HepG2 (cell line): ENCODE data around the gene SEMA4A. TPM values are rescaled to one million over a fixed set of nuclear protein-coding genes. Genes with fewer than 3 reads are reported as not detected.

ENCODE experiments used
- ARID5B ChIP-seq: IDR thresholded peaks from 2 replicates; pipeline ENCODE4 v1.4.0; 2020; ENCODE audit warnings: mild to moderate bottlenecking, missing genetic modification reagents
- ATF2 ChIP-seq: sonication (generic); formaldehyde crosslinking; IDR thresholded peaks from 2 replicates; pipeline ENCODE4 v1.4.0; 2020; ENCODE audit warnings: missing genetic modification reagents
- ATM ChIP-seq: fragments of 450-650 bp; IDR thresholded peaks from 2 replicates; pipeline ENCODE4 v1.7.1; 2017; ENCODE audit warnings: mild to moderate bottlenecking, borderline replicate concordance
- CREM ChIP-seq, 2 experiments: sonication (generic) in 1 of 2; formaldehyde crosslinking in 1 of 2; IDR thresholded peaks; 2 replicates each; pipeline versions ENCODE4 v1.4.0 to v1.6.1; 2016 to 2020; ENCODE audit warnings: antibody characterized with exemption in 1 of 2, mild to moderate bottlenecking in 1 of 2, missing genetic modification reagents in 1 of 2
- DPF2 ChIP-seq: sonication (generic); formaldehyde crosslinking; IDR thresholded peaks from 2 replicates; pipeline ENCODE4 v1.4.0; 2020; ENCODE audit warnings: mild to moderate bottlenecking, low read depth, missing genetic modification reagents, borderline replicate concordance
- FOXK1 ChIP-seq: sonication (generic); formaldehyde crosslinking; IDR thresholded peaks from 2 replicates; pipeline ENCODE4 v1.4.0; 2020; ENCODE audit warnings: low read depth, missing genetic modification reagents, borderline replicate concordance
- HNF4A ChIP-seq: sonication (generic); formaldehyde crosslinking; IDR thresholded peaks from 2 replicates; pipeline ENCODE4 v1.4.0; 2020; ENCODE audit warnings: missing genetic modification reagents
- IKZF5 ChIP-seq: IDR thresholded peaks from 2 replicates; pipeline ENCODE4 v1.6.1; 2018; ENCODE audit warnings: missing genetic modification reagents, mild to moderate bottlenecking, missing compliant biosample characterization
- ISL2 ChIP-seq: sonication (generic); formaldehyde crosslinking; IDR thresholded peaks from 2 replicates; pipeline ENCODE4 v1.5.0; 2020; ENCODE audit warnings: missing genetic modification reagents
- MAFF ChIP-seq: IDR thresholded peaks from 2 replicates; pipeline ENCODE4 v1.6.1; 2011; ENCODE audit warnings: low read depth, low read length, improper control_type of control experiment
- NCOA2 ChIP-seq: sonication (generic); formaldehyde crosslinking; IDR thresholded peaks from 2 replicates; pipeline ENCODE4 v1.8.0; 2022; ENCODE audit warnings: inconsistent platforms
- NFIC ChIP-seq: IDR thresholded peaks from 2 replicates; pipeline ENCODE4 v1.6.1; 2012; ENCODE audit warnings: mild to moderate bottlenecking, low read length, inconsistent platforms
- SMAD3 ChIP-seq: sonication (generic); formaldehyde crosslinking; IDR thresholded peaks from 2 replicates; pipeline ENCODE4 v1.4.0; 2020; ENCODE audit warnings: missing genetic modification reagents
- YEATS2 ChIP-seq: sonication (generic); formaldehyde crosslinking; IDR thresholded peaks from 2 replicates; pipeline ENCODE4 v1.4.0; 2020; ENCODE audit warnings: missing genetic modification reagents, borderline replicate concordance
- YEATS4 ChIP-seq: sonication (generic); formaldehyde crosslinking; IDR thresholded peaks from 2 replicates; pipeline ENCODE4 v1.4.0; 2020; ENCODE audit warnings: missing genetic modification reagents, borderline replicate concordance
- ZMYM3 ChIP-seq: sonication (generic); formaldehyde crosslinking; IDR thresholded peaks from 2 replicates; pipeline ENCODE4 v1.5.1; 2020; ENCODE audit warnings: mild to moderate bottlenecking, missing genetic modification reagents
- ZNF350 ChIP-seq: sonication (generic); formaldehyde crosslinking; IDR thresholded peaks from 2 replicates; pipeline ENCODE4 v1.4.0; 2020; ENCODE audit warnings: mild to moderate bottlenecking, low read depth, missing genetic modification reagents, borderline replicate concordance
- polyA plus RNA-seq, 8 experiments: library from polyadenylated mRNA; depleted of rRNA in 3 of 8; stranded (reverse) in 7 of 8; unstranded in 1 of 8; fragments of >200 nt; fragmentation: Illumina TruSeq in 4 of 8; extraction: Trizol in 4 of 8; gene quantifications; 2 replicates each; pipeline versions ENCODE4 v1.2.1 to v1.2.3, GENCODE V29; 2011 to 2016; ENCODE audit warnings: low read depth in 4 of 8, missing spikeins in 1 of 8, mixed read lengths in 1 of 8; ENCODE audit not compliant: insufficient read depth in 1 of 8
- total RNA-seq, 5 experiments: library from RNA; depleted of rRNA; stranded (reverse); fragments of >200 nt; fragmentation: Illumina TruSeq; extraction: Trizol; gene quantifications; 2 replicates each; pipeline ENCODE4 v1.2.3, GENCODE V29; 2016; ENCODE audit warnings: low read depth in 1 of 5
- TF ChIP-seq, protein P1 (sequence below): sonication (generic); formaldehyde crosslinking; IDR thresholded peaks from 2 replicates; pipeline ENCODE4 v1.4.0; 2020; ENCODE audit warnings: missing genetic modification reagents
- TF ChIP-seq, protein P2 (sequence below): sonication (generic); formaldehyde crosslinking; IDR thresholded peaks from 2 replicates; pipeline ENCODE4 v1.5.0; 2020; ENCODE audit warnings: missing genetic modification reagents

Gene SEMA4A
- total and polyA plus RNA-seq, 2 of the 13 experiments (the other 11 are each of a cell fraction or from before 2014, with no cell fraction given): 0.09 to 0.20 TPM

DNA sequence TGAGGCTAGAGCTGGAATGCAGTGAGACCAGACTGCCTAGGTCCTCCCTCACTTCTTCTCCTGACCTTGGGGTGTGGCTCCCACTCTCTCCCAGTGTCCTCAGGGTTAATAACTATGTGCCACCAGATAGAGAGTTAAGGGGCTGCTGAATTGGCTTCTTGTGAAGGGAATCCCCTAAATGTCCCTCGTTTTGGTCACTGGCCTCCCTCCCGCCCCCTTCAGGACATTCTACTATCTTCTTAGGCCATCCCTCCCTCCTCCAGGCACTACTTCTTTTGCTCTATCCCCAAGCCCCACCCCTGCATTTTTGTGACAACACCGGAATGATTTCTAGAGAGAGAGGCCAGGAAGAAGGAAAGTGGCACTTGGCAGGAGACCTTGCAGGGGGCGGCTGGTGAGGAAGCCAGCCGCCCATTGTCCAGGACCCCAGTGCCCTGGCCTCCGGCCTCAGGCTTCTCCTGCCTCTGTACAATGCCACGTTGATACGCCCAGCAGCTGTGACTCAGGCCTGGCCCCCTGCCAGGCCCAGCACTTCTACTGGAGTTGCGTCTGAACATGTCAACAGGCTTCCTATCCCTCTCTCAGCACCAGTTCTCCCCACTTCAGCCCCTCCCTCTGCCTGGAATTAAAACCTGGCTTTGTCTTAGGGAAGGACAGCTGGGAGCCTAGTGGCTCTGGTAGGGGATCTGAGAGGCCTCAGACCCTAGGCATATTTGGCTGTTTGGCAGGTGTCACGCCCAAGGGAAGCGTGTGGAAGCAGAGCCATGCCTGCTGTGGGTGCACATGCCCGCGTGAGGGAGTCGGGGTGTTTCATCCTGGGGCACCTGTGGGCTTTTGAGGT lies 29.8 kb upstream of the SEMA4A start (continued):
- TF ChIP-seq HNF4A: peak; percentile 26; the same call in 1 of the 2 replicates
- peak; percentile 70; the same call in 1 of the 2 replicates for TF ChIP-seq ARID5B
- 0 out of 2 replicates have a peak, but pooled peaks have one; percentile 24 for TF ChIP-seq CREM (IDR thresholded peaks at IDR 0.05)
- TF ChIP-seq CREM (CRISPR knock-in tag; IDR thresholded peaks at IDR 0.05): no peak
- peak; percentile 57; the same call in 1 of the 2 replicates for TF ChIP-seq DPF2 (CRISPR knock-in tag)
- peak; percentile 35; the same call in 1 of the 2 replicates for TF ChIP-seq YEATS2
- TF ChIP-seq, protein P1, sequence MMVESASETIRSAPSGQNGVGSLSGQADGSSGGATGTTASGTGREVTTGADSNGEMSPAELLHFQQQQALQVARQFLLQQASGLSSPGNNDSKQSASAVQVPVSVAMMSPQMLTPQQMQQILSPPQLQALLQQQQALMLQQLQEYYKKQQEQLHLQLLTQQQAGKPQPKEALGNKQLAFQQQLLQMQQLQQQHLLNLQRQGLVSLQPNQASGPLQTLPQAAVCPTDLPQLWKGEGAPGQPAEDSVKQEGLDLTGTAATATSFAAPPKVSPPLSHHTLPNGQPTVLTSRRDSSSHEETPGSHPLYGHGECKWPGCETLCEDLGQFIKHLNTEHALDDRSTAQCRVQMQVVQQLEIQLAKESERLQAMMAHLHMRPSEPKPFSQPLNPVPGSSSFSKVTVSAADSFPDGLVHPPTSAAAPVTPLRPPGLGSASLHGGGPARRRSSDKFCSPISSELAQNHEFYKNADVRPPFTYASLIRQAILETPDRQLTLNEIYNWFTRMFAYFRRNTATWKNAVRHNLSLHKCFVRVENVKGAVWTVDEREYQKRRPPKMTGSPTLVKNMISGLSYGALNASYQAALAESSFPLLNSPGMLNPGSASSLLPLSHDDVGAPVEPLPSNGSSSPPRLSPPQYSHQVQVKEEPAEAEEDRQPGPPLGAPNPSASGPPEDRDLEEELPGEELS (CRISPR knock-in tag): peak; percentile 75
- TF ChIP-seq ZMYM3 (CRISPR knock-in tag): peak; percentile 42; the same call in 1 of the 2 replicates
- peak; percentile 78; the same call in 1 of the 2 replicates for TF ChIP-seq FOXK1 (CRISPR knock-in tag)
- 0 out of 2 replicates have a peak, but pooled peaks have one; percentile 1 for TF ChIP-seq MAFF
- 0 out of 2 replicates have a peak, but pooled peaks have one; percentile 53 for TF ChIP-seq IKZF5
- TF ChIP-seq ATF2: peak; percentile 62; the same call in 1 of the 2 replicates
- TF ChIP-seq, protein P2, sequence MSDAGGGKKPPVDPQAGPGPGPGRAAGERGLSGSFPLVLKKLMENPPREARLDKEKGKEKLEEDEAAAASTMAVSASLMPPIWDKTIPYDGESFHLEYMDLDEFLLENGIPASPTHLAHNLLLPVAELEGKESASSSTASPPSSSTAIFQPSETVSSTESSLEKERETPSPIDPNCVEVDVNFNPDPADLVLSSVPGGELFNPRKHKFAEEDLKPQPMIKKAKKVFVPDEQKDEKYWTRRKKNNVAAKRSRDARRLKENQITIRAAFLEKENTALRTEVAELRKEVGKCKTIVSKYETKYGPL (CRISPR knock-in tag): no peak
- 0 out of 2 replicates have a peak, but pooled peaks have one; percentile 24 for TF ChIP-seq NCOA2 (CRISPR knock-in tag)
- TF ChIP-seq ISL2 (CRISPR knock-in tag): peak; percentile 54; the same call in 1 of the 2 replicates
- TF ChIP-seq YEATS4 (CRISPR knock-in tag): peak; percentile 65; the same call in 1 of the 2 replicates
- peak; percentile 83; the same call in 1 of the 2 replicates for TF ChIP-seq SMAD3
- TF ChIP-seq ATM: no peak
- TF ChIP-seq ZNF350 (CRISPR knock-in tag): 0 out of 2 replicates have a peak, but pooled peaks have one; percentile 49
- TF ChIP-seq NFIC: peak; percentile 72; the same call in 1 of the 2 replicates
